ENCODE data around the gene ZNF558.
A peak's percentile ranks its signal among the peaks of the same experiment; 100 is the strongest.

Gene ZNF558

DNA sequence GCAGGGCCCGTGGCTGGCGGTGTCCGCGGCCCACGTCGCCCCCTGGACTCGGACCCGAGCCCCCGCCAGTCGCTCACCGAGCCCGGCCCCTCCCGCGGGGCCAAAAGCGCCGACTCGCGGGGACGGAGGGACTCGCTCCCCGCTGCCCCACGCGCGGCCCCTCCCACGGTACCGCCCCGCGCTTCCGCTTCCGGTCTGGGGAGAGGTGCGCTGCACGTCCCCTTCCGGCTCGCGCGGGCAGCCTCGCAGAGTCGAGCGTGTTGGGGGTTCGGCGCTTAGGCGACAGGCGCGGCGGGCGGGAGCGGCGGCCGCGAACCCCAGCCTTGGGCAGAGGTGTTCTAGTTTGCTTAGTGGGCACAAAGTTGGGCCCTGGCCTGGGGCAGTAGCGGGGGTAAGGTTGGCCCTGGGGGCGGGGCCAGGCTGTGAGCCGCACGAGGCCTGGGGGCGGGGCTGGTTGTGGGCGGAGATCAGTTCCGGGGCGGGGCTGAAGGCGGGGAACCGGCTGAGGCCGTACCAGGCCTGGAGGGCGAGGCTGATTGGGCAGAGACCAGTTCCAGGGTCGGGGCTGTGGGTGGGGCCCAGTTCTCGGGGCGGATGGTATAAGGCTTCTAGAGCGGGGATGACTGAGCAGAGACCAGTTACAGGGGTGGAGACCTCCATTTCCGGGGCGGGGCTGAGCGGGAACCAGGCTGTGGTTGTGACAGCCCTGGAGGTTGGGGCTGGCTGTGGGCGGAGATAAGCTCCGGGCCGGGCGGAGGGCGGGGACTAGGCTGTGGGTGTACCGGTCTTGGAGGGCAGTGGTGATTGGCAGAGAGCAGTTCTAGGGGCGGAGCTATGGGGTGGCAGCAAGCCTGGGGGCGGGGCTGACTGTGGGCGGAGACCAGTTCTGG, at the start of gene ZNF558, which contains the start of gene MBD3L1:
Gene ZNF558, minus strand, starts transcription at position 173 of the 890 bp plus-strand sequence. CDS start 9,645 bp downstream, outside the sequence.
Gene MBD3L1, plus strand, starts transcription at position 246 of the 890 bp plus-strand sequence. CDS start 10,302 bp downstream, outside the sequence.
- DNase-seq: peak; percentile 99

DNA sequence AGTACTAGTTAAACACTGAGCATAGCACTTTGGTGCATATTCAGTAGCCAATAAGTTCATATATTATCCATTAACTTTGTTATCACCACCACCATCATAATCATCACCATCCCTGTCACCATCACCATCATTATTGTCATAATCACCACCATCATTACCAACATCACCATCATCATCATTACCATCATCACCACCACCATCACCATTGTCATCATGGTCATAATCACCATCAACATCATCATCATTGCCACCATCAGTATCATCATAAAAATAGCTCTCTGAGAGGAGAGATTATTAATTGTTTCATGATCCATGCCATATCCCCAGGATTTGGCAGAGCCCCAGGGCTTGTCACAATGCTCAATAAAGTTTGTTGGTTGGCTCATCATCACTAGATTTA, 49.4 kb upstream of the ZNF558 start:
- DNase-seq: no peak

DNA sequence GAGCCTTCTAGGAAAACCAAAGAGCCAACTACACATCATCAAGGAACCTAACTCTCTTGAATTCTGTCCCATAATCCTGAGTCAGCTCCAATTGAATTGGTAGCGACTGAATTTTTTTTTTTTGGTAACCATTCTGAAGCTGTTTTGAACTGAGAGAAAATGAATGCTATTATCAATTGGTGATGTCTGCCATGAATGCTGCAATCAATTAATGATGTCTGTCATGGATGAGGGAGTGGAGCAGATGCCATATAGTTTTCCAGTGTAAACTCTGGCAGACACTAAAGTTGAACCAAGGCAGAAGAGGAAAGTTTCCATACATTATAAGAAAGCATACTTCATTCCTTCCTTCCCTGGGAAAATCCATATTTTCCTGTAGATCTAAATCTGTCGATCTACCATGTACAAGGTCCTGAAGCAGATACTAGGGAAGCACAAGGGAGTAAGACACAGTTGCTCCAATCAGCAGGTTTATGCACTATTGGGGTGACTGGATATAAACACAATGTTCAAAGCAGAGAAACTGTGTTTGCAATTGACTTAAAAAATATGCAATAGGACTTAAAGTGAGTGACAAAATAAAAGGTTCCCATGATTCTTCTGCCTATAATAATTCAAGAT, 48.9 kb upstream of the ZNF558 start:
- no peak for DNase-seq

DNA sequence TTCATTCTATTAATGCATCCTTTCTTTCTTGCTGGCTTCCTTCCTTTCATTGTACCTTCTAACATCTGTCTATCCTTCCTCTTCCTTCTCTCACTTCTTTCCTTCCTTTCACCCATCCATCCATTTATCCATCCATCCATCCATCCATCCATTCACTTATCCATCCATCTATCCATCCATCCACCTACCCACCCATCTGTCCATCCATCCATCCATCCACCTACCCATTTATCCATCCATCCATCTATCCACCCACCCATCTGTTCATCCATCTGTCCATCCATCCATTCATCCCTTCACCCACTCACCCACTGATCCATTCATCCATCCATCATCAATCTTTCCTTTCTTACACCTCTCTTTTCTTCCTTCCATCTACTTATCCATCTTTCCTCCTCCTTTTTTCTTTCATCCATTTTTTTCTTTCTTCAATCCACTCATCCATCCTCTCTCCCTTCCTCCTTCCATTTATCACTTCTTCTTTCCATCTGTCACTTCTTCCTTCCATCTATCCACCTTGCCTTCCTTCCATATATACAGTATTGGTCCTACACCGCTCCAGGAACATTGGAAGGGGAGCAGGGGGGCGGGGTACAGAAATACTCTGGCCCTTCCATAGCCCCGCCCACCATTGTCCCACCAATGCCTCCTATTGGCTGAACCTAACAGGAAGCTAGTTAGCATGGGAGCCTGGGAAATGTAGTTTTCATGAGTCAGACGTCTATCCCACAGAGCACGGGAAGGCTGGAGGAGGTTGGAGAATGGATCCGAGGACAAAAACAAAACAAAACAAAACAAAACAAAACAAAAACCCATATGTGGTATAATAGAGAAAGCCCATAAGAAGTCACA, 46.0 kb upstream of the ZNF558 start:
- DNase-seq: no peak

DNA sequence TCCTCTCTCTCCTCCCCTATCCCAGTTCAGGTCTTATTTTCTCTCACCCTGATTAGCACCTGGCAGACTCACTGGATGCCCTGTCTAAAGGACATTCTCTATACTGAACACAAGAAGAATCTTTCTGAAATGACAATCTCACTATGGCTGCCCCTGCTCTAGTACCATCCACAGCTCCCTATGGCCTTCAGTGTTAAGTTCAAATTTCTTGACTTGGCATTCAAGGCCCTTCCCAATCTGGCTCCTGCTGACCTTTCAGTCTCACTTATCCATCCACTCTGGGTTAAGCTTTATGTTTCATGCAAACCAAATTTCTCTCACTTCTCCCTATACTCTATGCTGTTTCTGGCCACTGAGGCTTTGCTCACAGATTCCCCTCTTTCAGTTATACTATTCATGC, 34.2 kb upstream of the ZNF558 start:
- no peak for DNase-seq

DNA sequence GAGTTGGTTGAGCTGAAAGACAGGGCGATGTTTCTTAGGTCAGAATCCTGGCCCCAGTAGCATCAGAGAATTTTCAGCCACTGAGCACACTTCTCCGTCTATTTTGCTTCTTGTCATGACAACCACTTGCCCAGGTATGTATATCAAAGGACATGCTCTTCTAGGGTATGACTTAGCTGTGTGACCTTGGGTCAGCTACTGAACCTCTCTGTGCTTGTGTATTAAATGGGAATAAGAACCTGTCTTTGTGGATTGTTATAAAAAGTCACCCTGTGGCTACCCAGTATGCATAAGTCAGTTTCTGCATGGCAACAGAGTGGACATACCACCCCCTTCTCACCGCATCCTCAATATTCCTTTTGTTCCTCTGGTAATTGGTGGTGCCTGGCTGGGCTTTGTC, 26.2 kb upstream of the ZNF558 start:
- no peak for DNase-seq

DNA sequence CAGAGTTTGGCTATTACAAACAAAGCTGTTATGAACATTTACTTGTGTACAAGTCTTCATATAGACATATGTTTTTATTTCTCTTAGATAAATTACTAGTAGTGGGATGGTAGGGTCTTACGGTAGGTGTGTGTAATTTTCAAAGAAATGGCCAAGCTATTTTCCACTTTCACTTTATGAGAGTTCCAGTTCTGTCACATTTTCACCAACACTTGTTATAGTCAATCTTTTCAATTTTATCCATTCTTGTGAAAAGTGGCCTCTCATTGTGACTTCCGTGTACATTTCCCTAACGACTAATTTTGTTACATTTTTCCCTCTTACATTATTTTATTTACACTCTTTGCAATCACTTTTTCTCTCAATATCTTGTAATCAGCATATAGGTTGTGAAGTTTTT, 18.4 kb upstream of the ZNF558 start:
- DNase-seq: no peak

DNA sequence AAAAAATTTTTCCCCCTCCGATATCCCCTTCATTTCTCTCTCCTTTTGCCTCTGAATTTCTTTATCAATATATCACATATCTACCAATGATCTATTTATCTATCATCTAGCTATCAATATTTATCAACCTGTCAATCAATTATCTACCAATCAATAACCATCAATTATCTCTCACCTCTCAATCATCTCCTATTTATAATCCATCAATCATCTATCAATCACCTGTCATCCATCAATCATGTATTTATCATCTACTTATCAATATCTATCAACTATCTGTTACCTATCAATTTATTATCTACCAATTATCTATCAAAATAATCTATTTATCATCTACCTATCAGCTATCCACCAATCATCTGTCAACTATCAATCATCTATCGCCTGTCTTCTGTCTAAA, 17.1 kb upstream of the ZNF558 start:
- no peak for DNase-seq

DNA sequence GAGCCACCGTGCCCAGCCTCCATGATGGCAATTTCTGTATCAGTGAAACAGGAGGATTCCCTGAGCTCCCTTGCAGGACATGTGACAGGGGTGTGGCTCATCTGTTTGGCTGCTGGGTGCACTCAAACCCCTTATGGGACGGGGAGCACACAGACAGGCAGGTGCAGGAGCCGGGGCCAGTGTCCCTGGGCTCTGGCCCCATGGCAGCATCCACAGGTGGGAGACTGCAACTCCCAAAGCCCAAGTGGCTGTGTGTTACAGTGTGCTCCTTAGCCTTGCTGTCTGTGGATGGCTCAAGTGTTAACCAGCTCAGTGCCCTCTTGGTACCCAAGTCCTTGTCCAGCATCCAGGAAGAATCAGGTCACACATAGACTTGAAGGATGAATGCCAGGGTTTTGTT, 14.7 kb upstream of the ZNF558 start:
- DNase-seq: no peak

DNA sequence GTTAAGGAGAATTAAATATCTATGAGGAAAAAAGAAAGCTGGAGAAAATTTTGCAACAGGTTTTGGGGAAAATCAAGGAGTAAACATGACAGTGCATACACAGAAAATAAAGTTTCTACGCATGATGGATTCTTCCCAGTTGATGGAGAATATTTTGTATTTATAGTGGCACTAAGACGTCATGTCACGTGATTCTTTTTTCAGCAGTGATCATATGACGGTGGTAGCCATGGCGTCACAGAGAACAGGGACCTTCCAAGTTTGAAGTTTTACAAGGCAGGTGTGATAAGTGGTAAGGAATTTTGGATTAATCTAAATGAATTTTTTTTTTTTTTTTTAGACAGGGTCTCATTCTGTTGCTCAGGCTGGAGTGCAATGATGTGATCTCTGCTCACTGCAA, 8.6 kb upstream of the ZNF558 start:
- DNase-seq: no peak

DNA sequence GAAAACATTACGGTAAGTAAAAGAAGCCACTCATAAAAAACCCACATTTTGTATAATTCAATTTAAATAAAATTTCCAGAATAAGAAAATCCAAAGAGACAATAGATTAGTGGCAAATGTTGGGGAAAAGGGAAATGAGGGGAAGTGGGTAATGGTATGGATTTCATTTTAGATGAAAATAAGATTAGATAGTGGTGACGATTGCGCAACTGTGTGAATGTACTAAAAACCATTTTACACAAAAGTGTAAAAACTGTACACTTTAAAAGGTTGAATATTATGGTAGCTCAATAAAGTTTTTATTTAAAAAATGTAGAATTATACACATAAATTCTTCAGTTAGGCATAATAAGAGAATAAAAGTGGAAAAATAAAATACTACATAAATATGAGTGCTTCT, 3.8 kb upstream of the ZNF558 start:
- DNase-seq: no peak

DNA sequence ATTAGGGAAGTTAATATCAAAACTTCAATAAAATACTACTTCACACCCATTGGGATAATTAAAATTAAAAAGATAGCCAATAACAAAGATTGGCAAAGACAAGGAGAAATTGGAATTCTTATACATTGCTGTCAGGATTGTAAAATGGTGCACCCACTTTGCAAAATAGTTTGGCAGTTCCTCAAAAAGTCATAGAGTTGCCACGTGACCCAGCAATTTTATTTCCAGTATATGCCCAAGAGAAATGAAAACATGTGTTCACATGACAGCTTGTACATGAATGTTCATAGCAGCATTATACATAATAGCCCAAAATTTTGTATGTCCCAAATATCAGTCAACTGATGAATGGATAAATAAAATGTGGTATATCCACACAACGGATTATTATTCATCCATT, 3.3 kb upstream of the ZNF558 start:
- no peak for DNase-seq

DNA sequence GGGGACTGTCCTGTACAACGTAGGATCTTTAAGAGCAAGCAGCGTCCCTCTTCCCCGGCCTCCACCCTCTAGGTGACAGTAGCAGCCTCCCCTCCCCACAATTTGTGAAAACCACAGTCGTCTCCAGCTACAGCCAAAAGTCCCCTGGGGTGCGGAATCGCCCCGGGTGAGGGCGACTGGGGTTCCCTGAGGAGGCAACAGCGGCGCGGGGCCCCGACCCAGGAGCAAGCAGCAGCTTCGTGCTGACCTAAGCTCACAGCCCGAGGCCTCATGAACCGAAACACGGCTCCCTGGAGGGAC, 322 bp downstream of the ZNF558 start:
- no peak for DNase-seq

DNA sequence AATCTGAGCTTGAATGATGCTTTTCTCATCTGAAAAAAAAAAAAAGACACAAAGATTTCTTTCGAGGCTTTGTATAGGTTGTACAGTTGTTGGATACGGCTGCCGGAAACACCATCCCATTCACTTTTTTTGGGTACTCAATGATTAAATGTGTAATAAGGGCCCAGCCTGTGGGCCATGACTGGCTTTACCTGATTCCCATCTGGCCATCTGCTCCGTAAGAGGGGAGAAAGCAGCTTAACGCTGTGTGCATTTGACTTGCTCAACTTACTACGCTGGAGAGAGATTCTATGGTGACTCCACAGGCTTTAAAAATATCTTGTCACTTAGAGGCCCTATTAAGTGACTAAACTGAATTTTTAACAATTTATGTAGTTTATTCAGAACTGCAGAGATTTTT, 731 bp downstream of the ZNF558 start:
- no peak for DNase-seq

DNA sequence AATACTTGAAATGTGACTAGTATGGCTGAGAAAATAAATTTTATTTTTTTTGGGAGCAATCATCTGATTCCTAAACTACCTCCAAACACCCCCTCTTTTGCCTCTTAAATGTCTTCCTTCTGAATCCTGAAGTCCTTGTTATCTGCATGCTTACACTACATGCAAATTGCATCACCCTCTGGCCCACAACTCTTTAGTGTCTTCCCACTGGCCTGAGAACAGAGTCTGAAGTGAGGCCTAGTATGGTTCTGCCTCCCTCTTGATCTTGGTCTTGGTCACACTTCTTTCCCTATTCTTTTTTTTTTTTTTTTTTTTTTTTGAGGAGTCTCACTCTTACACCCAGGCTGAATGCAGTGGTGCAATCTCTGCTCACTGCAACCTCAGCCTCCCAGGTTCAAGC, 4.8 kb downstream of the ZNF558 start:
- DNase-seq: no peak

DNA sequence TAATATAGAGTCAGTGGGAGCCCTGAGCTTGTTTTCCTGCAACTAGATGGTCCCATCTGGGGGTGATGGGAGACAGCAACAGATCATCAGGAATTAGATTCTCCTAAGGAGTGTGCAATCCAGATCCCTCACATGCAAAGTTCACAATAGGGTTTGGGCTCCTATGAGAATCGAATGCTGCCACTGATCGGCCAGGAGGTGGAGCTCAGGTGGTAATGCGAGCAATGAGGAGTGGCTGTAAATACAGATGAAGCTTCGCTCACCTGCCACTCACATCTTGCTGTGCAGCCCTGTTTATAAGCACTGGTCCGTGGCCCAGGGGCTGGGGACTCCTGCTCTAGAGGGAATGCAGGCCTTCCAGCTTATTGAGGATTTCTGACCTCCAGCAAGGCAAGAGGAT, 5.7 kb downstream of the ZNF558 start:
- no peak for DNase-seq

DNA sequence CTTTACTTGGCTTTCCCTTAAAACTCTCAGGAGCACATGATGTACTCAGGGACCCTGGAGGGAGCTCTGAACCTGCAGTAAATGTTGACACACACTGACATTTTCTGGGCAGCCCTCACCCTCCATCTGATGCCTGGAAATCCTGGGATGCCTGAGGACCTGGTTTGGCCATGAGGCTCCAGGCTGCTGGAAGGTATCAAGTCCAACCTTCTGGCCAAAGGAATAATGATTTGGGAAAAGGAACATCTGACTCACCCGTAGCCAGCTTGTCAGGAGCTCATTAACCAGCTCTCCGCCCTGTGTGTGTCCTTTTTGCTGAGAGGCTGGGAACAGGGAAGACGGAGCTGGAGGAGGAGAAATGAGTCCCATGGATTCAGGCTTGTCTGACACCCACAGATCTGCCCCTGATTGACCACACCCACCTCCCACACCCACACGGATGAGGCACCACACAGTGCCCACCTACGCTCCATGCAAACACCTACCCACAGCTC, 10.3 kb downstream of the ZNF558 start:
- DNase-seq: no peak

DNA sequence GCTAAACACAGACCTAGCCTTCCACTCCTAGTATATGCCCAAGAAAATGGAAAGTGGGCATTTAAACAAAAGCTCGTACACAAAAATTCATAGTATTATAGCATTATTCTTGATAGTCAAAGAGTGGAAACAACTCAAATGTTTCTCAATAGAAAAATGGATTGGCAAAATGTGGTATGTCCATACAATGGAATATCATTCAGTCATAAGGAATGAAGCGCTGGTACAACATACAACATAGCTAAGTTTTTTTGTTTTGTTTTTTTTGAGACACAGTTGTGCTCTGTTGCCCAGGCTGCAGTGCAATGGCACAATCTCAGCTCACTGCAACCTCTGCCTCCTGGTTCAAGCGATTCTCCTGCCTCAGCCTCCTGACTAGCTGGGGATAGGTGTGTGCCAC, 11.9 kb downstream of the ZNF558 start:
- DNase-seq: no peak

DNA sequence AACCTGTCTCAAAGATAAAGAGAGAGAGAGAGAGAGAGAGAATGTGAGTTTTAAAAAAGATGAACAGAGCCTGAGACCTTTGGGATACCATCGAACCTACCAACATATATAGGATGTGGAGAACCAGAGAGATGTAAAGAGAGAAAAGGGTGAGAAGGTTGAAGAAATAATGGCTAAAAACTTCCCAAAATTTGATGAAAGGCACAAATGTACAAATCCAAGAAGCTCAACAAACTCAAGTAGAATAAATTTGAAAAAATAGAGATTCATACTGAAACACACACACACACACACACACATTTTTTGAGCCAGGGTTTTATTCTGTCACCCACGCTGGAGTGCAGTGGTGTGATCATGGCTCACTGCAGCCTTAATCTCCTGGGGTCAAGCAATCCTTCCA, 16.3 kb downstream of the ZNF558 start:
- no peak for DNase-seq

DNA sequence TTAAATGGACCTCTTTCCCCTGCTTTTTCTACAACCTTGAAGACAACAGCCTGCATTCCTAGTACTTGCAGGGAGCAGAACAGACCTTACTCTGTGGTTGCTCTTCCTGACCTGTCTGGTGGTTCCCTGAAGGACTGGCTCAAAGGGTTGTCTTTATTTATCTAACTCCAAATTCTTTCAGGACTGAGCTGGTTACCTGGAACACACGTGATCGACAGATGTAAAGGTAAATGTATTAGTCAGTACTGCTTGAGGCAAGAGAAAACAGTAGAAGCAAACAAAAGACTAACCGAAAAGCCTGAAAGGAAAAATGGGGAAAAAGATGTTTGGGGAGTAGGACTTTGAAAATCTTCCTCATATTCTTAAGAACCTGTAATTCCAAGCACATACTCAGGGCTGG, 17.9 kb downstream of the ZNF558 start:
- no peak for DNase-seq

DNA sequence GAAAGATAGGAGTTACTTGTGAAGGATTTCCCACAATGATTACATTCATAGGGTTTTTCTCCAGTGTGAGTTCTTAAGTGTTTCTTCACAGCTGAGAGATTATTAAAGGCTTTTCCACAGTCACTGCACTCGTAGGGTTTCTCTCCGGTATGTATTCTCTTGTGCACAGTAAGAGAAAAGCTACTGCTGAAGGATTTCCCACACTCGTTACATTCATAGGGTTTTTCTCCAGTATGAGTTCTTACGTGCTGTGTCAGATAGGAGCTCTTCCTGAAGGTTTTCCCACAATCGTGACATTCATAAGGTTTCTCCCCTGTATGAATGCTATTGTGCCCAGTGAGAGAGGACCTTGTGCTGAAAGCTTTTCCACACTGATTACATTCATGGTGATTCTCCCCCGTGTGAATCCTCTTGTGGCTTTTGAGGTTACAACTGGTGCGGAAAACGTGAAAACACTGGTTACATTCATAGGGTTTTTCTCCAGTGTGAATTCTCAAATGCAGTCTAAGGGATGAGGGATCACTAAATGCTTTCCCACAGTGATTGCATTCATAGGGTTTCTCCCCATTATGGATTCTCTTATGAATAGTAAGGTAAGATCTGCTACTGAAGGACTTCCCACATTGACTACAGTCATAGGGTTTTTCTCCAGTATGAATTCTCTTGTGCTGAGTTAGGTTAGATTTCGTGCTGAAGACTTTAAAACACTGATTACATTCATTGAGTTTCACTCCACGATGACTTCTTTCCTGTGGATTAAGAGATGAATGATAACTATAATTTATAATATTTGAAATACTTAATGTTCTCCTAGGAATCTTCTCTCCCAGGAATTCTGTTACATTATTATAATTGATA, 20.6 kb downstream of the ZNF558 start:
- DNase-seq: no peak

DNA sequence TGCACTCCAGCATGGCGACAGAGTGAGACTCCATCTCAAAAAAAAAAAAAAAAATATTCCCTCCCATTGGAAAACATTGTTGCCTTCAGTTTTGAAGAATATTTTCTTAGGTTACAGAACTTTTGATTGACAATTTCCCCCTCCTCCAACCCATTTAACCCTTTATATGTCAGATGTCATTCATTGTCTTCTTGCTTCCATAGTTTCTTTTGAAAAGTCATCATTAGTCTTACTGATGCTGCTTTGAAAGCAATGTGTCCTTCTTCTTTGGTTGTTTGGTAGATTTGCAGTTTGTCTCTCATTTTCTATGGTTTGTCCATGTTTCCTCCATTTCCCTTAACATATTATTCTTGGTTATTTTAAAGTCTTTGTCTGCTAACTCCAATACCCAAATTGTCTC, 25.4 kb downstream of the ZNF558 start:
- no peak for DNase-seq

DNA sequence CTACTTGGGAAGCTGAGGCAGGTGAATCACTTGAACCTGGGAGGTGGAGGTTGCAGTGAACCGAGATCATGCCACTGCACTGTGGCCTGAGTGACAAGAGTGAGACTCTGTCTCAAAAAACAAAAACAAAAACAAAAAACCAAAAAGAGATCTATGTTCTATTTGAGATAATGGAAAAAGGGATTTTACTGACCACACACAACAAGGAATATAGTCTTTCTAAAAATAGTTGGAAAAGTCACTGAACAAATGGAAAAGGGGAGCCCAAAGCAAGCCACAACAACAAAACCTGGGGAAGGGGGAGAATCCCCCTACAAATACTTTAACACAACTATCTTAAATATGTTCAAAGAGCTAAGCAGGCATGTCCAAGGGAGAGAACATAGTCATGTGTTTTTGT, 37.3 kb downstream of the ZNF558 start:
- no peak for DNase-seq

Measured in activated CD8-positive, alpha-beta memory T cell treated with anti-CD3 and anti-CD28 coated beads, Interleukin-2, amount 50 U/mL, for 48 hours (primary cell).